Left ventricle myocardium inferior (tissue), 1 donor: Measurements from ENCODE around the gene SLC25A27. TPM values are rescaled to one million over a fixed set of nuclear protein-coding genes. Genes with fewer than 3 reads are reported as not detected.
A peak's percentile ranks its signal among the peaks of the same experiment; 100 is the strongest.

Experiments used
- DNase-seq: peaks from one replicate; pipeline ENCODE4 v3.0.0-alpha.2; 2020
- H3K27ac ChIP-seq: fragments of 200-600 bp; replicated peaks from 2 replicates; pipeline ENCODE4 v1.8.0; 2021
- H3K27me3 ChIP-seq: fragments of 200-600 bp; 2 replicates; pipeline ENCODE4 v1.8.0; 2021; ENCODE audit warnings: low read depth
- H3K36me3 ChIP-seq: fragments of 200-600 bp; 2 replicates; pipeline ENCODE4 v1.8.0; 2021
- H3K4me1 ChIP-seq: fragments of 200-600 bp; 2 replicates; pipeline ENCODE4 v1.8.0; 2021
- H3K4me3 ChIP-seq: fragments of 200-600 bp; 2 replicates; pipeline ENCODE4 v1.8.0; 2021; ENCODE audit warnings: mild to moderate bottlenecking, moderate library complexity
- H3K9me3 ChIP-seq: fragments of 200-600 bp; replicated peaks from 2 replicates; pipeline ENCODE4 v1.8.0; 2021
- intact Hi-C: fragments of 100-400 bp; cut with micrococcal nuclease; formaldehyde crosslinking; loops from one replicate; pipeline ENCODE4 v1.11.0; 2022
- total RNA-seq: library from RNA; stranded (reverse); fragmentation: NEBNext Ultra II Directional; extraction: Animal tissue kit (Norgen Biotek cat#: 25700); gene quantifications from one replicate; pipeline ENCODE4 v1.2.1, GENCODE V29; 2021
- TF ChIP-seq, protein P1 (sequence below): fragments of 200-600 bp; IDR thresholded peaks from 2 replicates; pipeline ENCODE4 v1.8.0; 2021; ENCODE audit warnings: antibody characterized with exemption, mild to moderate bottlenecking, borderline replicate concordance
- donor health status: DM: no; HTN: yes; CAD: no; lungs with severe emphysema.

SLC25A27 gene
- total RNA-seq, 1 donor from 2014 or later: 18.6 TPM

DNA sequence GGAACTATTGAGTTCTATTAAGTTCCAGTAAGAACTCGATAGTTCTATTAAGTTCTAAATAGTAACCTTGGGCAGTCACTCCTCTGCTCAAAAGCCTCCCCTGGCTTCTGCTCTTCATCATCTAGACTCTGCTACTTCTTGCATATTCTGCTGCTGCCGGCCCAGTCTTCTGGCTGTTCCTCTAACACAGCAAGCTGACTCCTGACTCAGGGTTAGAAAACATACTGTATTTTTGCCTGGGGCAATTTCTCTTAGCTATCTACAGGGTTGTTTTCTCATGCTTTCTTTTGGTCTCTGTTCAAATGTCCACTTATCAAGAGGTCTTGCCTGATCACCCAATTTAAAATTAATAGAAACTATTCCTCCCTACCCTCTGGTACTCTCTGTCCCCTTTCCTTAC, 14.6 kb downstream of the SLC25A27 start:
- intact Hi-C loops: no loop called here
- H3K4me3 ChIP-seq: no peak overlapping the region
- peaks cover 50% of the 10 kb centered on the region for H3K36me3 ChIP-seq
- H3K9me3 ChIP-seq: no peaks in the 10 kb centered on the region
- no peaks in the 10 kb centered on the region for H3K4me1 ChIP-seq
- no peak for DNase-seq
- TF ChIP-seq, protein P1, sequence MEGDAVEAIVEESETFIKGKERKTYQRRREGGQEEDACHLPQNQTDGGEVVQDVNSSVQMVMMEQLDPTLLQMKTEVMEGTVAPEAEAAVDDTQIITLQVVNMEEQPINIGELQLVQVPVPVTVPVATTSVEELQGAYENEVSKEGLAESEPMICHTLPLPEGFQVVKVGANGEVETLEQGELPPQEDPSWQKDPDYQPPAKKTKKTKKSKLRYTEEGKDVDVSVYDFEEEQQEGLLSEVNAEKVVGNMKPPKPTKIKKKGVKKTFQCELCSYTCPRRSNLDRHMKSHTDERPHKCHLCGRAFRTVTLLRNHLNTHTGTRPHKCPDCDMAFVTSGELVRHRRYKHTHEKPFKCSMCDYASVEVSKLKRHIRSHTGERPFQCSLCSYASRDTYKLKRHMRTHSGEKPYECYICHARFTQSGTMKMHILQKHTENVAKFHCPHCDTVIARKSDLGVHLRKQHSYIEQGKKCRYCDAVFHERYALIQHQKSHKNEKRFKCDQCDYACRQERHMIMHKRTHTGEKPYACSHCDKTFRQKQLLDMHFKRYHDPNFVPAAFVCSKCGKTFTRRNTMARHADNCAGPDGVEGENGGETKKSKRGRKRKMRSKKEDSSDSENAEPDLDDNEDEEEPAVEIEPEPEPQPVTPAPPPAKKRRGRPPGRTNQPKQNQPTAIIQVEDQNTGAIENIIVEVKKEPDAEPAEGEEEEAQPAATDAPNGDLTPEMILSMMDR: no peak
- no peaks in the 10 kb centered on the region for H3K27me3 ChIP-seq
- no peak overlapping the region for H3K27ac ChIP-seq

DNA sequence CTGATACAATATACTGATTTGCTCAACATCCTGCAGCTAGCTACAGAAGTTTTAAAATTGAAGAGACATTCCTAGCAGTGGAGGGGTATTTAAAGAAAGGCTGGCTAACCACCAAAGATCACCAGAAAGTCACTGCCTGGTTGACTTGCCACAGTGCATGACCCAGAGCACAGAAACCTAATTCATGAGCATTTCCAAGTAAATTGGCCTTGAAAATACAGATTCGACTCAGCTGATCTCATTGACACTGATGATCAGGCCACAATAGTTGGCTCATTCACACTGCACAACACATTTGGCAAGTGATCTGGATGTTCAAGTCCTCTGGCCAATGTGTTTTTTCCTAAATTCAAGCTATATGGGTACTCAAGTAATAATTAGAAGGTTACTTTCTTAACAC, 21.6 kb downstream of the SLC25A27 start:
- Histone ChIP-seq H3K27me3 (no peaks in the 10 kb centered on the region), H3K4me3 (no peak overlapping the region), H3K27ac (no peak overlapping the region), H3K4me1 (no peaks in the 10 kb centered on the region), H3K9me3 (no peaks in the 10 kb centered on the region), H3K36me3 (peaks cover 53% of the 10 kb centered on the region)
- DNase-seq: no peak
- TF ChIP-seq, protein P1: no peak
- intact Hi-C loops: no loop called here

DNA sequence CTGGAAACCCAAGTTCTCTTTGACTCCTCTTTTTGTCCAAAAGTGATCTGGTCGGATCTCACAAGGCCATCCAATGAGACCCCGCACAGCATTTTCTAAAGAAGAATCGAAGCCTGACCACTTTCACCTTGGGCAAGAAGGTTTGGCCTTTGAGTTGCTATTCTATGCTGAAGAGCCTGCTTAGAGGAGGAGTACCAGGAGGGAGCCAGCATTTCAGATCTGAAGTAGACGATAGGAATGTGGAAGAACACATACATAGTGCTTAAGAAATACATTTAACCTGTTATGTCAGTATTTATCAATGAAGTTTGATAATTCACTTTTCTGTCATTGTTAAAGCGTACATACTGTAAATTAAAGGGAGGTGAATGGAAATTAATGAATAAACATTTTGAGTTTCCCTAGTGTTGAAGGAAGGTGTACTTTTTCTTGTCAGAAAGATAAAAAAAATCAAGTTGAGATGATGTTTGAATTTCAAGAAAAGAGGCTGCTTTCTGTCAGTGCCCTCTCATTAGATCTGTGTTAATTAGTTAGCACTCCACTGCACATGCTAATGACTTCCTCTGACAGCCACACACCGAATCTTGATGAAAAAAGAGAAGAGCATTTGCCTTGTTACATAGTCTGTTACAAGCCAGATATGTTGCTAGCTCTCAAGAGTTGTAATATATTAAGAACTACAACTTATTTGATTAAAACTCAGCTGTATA, 24.0 kb downstream of the SLC25A27 start:
- DNase-seq: no peak
- TF ChIP-seq, protein P1: no peak
- Histone ChIP-seq H3K4me3 (no peak overlapping the region), H3K27me3 (no peaks in the 10 kb centered on the region), H3K36me3 (peaks cover 39% of the 10 kb centered on the region), H3K27ac (no peak overlapping the region), H3K4me1 (no peaks in the 10 kb centered on the region), H3K9me3 (no peaks in the 10 kb centered on the region)
- intact Hi-C loops: no loop called here

DNA sequence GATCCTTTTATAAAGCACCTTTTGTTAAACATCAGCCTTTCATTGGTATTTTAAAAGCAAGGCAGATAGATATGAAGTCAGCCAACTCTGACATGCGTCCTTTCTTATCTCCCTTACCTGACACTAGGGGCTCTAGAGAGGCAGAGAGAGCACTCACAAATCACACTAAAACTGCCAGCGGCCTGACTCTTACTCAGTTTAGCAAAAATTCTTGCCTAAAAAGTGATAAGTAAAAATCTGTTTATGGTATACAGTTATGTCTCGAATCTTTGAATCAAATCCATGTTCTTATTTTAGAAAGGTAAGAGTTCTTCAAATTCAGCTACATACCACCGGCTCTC, 24.5 kb downstream of the SLC25A27 start:
- Histone ChIP-seq H3K27ac (no peak overlapping the region), H3K4me3 (no peak overlapping the region), H3K36me3 (peaks cover 34% of the 10 kb centered on the region), H3K4me1 (no peaks in the 10 kb centered on the region), H3K27me3 (no peaks in the 10 kb centered on the region), H3K9me3 (no peaks in the 10 kb centered on the region)
- TF ChIP-seq, protein P1: peak; percentile 24
- no peak for DNase-seq
- intact Hi-C loops: no loop called here

DNA sequence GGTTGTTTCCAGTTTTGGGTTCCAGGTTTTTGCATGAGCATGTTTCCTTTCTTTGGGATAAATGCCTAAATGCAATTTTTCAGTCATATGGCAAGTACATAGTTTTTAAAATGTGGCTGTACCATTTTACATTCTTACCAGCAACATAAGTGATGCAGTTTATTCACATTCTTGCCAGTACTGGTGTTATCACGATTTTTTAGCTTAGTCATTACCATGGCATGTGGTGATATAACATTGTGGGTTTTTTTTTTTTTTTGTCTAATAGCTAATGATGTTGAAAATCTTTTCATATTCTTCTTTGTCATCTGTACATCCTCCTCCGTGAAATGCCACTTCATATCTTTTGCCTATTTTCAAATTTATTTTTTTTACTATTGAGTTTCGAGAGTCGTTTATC, 32.0 kb downstream of the SLC25A27 start:
- H3K27me3 ChIP-seq: no peaks in the 10 kb centered on the region
- intact Hi-C loops: no loop called here
- H3K27ac ChIP-seq: no peak overlapping the region
- H3K36me3 ChIP-seq: no peaks in the 10 kb centered on the region
- no peak for DNase-seq
- no peak overlapping the region for H3K4me3 ChIP-seq
- H3K9me3 ChIP-seq: no peaks in the 10 kb centered on the region
- TF ChIP-seq, protein P1: no peak
- no peaks in the 10 kb centered on the region for H3K4me1 ChIP-seq
